ENCODE data around the gene MAP3K6.

Gene MAP3K6

DNA sequence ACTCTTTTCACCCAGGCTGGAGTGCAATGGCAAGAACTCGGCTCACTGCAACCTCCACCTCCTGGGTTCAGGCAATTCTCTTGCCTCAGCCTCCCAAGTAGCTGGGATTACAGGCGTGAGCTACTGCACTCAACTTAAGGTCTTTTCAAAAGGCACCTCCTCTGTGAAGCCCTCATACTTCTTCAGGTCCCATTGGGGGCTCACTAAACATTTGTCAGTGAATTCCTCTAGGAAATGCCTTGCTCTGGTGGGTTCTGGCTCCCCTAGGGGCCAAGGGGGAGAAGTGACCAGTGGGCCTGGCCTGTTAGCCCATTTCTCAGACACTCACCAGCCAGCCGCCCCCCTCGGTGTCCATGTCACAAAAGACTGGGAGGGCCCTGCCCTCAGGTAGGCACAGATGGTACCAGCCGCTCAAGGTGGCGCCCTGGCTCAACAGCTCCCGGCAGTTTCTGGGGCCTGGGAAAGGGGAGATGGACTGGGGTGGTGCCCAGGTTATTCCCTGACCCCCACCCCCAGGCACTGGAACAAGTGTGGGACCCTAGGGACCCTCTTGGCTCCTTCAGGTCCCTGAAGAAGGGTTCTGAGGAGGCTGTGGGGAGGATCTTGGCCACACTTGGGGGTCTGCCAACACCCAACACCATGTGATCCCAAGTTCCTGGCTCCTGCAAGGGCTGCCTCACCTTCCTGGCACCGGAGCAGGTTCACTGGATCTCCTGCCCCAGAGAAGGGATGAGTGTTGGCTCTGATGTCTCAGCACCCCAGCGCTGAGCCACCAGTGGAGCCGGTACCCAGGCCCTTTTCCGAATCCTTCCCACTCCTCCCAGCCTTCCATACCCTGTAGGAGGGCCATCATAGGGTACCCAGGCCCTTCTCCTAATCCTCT lies 6.3 kb upstream of the MAP3K6 start:
- DNase-seq: no peak

DNA sequence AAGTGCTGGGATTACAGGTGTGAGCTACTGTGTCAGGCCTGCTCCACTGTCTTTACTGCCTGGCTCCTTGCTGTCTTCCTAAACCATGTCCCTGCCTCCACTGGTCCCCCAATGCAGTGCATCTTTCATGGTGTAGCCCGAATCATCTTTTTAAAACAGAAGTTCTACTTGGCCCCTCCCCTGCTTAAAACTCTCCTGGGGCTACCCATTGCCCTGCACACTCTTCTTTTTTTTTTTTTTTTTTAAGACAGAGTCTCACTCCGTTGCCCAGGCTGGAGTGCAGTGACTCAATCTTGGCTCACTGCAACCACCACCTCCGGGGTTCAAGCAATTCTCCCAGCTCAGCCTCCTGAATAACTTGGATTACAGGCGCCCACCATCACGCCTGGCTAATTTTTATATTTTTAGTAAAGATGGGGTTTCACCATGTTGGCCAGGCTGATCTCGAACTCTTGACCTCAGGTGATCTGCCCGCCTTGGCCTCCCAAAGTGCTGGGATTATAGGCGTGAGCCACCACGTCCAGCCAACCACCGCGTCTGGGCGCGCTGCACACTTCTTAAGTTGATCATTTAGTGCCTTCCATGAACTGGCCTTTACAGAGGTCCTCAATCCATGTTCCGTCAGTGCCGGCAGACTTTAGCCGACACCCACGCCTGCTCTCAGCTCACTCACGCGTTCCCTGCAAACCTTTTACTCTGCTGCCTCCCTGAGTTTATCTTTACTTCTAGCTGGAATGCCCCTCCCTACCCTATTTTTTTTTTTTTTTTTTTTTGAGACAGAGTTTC lies 5.5 kb upstream of the MAP3K6 start:
- DNase-seq: no peak

DNA sequence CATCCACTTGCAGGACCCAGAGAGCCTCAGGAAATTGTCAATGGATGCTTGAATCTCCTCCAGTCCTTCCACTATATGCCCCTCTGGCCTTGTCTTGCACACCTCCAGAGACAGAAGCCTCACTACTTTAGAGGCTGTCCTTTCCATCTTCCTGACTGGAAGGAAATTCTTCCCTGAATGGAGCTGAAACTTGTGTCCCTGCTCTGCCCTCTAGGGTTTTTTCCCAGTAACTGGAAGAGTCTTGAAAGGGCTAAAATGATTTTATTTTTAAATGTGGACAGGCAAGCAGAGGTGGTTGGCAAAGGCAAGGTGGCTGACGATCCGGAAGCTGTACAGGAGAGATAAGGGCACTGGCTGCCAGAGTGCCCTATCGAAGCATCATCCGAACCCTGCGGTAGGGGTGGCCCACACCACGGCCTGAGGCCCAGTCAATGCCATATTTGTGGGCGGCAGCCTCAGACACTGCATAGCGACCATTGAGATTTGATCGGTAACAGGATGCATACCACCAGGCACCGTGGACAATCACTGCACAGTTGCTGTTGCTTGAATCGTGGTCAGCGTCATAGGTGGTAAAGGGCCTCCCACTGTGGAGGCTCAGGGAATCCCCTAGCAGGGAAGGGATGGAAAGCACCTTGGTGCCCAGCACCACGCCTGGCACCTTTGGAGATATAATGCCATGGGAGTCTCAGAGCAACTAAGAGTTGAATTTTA lies 2.3 kb upstream of the MAP3K6 start:
- DNase-seq: no peak

DNA sequence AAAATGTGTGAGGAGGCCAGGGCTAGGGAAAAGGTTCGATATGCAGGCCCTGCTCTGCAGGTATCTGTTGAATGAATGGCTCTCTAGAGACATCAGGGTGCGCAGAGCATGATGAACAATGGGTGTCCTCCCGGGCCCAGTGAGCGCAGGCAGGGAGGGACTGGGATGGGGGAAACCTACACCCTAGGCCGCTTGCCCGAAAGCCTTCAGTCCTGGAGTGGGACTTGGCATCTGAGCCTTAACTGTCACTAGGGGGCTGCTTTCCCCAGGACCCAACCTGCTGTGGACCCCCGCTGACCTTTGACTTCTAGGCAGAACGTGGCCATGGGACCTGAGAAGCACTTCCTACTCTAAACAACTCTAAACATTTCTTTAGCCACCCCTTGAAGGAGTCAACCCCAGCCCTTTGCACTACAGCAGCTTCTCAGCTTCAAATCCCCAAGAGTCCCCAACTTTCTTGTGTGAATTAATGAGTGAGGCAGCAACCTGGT lies 444 bp upstream of the MAP3K6 start:
- DNase-seq: no peak

DNA sequence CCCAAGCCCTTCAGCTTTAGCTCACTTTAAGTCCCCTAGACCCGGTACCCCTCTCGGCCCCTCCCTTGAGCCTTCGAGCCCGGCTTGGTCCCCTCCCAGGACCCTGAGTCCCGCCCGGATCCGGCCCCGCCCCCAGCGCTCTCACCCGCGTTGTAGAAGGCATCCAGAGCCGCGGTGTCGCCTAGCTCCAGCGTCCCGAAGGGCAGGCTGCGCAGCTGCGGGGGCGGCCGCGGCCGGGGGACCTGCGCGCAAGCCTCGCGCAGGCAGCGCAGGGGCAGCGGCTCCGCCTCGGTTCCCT lies 699 bp downstream of the MAP3K6 start:
- peak; percentile 84 for DNase-seq

DNA sequence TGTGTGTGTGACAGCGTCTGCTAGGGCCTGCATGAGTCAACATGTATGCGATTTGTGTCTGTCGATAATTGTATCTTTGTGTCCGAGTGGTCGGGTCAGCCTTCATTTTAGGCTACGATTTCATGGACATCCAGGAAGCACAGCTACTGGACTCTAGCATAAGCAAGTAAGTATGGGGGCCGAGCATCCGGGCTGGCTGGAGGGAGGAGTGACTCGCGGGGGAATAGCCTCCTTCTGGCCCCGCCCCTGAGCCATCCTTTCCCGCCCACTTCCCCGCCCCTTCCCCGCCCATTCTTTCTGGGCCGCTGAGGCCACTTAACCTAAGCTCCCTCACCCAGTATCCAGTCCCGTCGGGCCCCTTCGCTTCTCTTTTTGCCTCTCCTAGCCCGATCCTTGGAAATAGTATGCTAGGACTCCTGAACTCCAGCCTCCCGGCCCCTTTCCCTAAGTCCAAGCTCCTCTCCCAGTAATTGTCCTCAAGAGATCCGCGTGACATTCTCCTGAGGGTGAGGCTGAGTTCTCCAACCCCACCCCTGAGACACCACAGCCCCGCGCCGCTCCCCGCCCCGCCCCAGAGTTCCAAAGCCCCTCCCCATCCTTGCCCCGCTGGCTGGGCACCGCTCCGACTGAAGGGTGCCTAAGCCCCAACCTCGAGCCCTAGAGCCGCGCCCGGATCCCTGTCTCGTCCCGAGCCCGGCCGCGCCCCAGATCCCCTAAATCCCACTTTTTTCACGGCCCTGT lies 1.2 kb downstream of the MAP3K6 start:
- peak; percentile 87 for DNase-seq

DNA sequence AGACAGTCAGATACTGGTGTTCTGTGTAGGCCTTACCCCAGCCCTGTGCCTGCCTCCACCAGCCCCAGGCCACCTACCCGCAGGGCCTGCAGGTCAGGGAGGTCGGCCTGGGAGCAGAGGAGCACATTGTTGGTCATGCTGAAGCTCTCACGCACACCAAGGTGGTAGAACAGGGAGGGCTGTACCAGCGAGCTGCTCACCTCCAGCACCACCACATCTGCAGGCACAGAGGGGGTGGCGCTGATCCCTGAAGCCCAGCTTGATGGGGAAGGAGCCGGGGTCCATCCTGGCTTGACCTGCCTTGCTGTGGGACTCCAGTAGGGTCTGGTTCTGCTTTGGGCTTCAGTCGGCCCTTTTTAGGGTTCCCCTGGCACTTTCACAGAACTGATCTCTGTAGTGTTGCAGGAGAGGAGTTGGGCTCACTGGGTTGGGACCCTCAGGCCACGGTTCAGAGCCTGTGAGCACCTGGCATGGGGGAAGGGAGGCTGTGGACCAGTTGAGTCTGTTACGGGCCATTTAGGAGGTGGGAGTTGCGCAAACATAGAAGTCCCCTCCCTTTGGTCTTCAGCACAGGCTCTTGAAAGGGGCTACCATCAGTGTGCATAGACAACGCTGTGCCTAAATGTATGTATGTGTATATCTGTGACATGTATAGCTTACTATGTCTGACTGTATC lies 1.9 kb downstream of the MAP3K6 start:
- no peak for DNase-seq

DNA sequence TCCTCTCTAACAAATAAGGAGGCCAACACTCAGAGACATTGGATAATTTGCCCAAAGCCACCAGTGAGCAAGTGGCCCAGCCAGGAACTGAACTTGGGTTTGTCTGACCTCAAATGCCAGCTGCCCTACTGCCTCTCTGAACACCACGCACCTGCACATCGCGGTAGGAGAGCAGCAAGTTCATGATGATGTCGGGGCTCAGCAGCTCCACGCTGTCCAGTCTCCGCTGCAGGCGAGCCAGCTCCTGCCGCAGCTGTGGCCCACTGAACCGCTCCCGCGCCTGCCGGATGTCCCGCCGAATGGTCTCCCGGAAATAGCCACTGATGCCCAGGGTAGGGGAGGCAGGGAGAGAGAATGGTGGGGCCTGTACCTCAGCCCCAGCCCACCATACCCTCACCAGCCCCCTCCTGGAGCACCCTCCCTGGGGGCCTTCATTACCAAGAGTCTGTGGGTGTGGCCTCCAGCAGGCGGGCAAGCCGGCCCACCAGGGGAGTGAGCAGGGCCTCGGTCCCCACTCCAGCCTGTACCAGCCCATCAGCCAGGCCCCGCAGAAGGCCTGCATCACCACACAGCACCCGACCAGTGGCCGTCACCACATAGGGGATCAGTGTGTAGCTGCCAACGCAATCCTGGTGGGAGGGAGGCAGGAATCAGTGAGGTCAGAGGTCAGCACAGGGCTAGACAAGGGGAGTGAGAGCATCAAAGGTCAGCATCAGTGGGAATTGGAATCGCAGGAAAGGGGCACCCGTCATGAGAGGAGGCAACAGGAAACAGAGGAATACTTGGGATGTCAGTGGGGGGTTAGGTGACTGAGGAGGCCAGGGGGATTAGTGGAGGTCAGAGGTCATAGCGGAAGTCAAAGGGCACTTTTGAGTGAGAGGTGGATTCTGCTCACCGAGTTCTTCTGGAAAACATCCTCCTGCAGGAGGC lies 2.7 kb downstream of the MAP3K6 start:
- DNase-seq: no peak

DNA sequence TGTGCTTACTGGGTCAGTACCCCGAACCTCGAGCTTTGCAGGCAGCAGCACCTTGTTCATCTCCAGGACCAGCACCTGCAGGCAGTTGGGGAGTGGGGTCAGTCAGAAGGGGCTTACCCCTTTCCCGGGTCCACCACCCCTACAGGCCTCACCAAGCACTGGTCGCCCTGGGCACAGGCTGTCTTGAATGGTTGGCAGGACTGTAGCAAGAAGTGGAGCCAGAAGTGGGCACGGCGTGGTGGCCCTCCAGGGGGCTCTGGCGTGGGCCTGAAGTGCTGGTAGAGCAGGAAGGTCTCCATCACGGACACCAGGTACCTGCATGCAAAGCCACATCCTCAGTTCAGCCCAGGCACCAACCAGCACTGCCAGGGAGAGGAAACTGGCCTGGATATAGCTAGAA lies 5.2 kb downstream of the MAP3K6 start:
- DNase-seq: no peak

DNA sequence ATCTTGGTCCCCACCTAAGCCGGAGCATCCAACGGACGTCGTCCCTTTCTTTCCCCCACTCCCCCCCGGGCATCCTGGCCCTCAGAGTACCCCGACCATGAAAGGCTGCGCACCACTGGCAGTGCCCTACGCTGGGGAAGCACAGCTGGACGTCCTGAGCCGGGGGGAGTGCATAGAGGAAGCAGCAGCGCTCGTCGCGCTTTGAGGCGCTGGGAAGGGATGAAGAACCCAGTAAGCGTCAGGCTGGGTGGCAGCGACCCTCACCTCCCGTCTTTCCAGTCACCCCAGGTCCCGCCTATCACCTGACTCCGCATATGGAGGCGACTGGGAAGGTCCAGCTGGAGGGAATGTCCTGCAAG lies 5.7 kb downstream of the MAP3K6 start:
- DNase-seq: no peak

DNA sequence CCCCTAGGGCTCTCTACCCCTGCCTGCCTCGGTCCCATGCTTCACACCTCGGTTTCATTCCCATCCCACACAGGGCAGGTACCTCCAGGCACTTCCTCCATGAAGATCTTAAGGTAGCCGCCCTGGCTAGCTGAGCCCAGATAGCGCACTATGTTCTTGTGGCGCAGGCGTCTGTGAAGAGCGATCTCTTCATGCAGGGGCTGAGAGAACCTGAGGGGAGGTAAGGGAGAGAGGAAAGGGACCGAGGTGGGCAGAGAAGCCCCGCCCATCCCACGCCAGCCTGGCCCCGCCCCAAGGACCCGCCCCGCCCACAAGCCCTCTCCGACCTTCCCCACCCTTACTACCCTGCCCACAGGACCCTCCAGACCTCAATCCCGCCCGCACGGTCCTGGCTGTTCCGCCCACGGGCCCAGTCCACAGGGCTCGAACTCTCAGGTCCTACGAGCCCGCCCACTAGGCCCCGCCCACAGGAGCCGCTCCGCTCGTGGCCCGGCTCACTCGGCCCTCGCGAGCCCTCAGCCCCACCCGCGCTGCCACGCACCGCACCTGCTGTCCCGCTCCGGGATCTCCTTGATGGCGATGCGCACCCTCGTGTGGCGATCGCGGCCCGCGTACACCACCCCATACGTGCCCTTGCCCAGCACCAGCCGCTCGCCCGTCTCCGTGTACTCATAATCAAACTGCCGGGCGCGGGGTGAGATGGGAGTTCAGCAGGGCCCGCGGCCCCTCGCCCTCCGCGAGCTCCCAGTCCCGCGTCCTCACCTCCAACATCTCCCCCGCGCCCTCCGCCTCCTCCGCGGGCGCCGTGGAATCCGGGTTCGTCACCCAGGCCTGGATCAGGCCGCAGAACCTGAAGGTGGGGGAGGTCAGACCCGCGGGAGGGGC lies 6.4 kb downstream of the MAP3K6 start:
- peak; percentile 20 for DNase-seq

DNA sequence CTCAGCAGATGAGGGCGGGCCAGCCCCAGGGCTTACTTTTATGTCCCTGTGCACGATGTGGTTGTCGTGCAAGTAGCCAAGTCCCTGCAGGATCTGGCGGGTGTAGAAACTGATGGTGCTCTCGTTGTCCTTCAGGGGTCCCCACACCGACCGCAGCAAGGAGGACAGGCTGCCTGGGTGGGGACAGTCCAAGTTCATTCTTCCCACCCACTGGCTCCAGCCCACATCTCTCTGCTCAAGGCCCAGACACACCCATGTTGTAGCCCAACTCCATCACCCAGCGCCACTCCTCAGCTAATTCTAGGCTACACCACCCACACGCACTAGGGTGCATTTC lies 7.0 kb downstream of the MAP3K6 start:
- DNase-seq: no peak

DNA sequence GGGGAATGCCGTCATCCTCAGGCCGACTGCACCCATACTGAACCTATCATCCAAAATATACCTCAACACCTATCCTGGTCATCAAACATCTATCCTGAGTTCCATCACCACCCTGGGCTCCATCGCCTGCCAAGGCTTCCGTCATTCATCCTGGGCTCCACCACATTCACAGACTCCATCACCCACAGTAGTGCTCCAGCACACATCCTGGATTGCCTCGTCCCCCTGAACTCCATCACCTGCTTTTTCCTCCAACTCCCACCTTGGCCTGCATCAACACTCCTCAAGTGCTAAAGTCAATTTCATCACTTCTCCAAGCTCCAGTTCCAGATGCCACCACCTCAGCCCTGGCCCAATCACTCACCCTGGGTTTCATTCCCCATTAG lies 7.8 kb downstream of the MAP3K6 start:
- DNase-seq: no peak

DNA sequence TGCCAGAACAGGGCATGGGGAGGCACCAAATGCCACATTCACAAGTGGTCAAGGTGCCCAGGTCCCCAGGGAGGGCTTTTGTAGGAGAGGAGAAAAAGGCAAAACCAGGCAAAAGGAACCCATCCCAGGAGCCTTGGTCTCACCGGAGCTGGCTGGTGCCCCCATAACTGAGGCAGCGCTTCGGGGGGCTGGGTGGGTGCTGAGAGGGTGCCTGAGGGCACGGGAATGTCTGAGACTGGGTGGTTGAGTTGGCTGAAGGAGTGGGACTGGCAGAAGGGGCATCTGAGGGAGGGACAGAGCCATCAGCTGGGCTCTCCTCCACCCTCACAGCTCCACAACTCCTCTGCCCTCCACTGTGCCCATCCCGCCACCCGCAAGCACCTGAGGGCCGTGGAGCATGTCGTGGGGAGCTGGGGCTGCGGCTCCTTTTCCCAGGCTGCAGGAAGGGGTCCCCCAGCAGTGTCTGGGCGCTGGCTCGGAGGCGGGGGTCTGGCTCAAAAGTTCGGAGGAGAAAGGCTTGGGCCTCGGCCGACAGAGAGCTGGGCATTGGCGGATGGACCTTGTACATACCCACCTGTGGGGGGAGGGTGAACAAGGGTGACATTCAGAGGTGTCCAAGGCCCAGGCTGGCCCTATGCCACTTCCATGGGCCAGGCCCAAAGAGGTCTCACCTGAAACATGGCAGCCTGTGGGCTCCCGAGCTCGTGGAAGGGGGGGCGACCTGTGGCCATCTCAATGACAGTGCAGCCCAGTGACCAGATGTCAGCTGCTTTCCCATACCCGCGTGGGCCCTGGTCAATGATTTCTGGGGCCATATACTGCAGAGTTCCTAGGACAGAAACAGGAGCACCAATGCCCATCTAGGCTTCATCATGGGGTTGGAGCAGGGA lies 8.5 kb downstream of the MAP3K6 start:
- no peak for DNase-seq

DNA sequence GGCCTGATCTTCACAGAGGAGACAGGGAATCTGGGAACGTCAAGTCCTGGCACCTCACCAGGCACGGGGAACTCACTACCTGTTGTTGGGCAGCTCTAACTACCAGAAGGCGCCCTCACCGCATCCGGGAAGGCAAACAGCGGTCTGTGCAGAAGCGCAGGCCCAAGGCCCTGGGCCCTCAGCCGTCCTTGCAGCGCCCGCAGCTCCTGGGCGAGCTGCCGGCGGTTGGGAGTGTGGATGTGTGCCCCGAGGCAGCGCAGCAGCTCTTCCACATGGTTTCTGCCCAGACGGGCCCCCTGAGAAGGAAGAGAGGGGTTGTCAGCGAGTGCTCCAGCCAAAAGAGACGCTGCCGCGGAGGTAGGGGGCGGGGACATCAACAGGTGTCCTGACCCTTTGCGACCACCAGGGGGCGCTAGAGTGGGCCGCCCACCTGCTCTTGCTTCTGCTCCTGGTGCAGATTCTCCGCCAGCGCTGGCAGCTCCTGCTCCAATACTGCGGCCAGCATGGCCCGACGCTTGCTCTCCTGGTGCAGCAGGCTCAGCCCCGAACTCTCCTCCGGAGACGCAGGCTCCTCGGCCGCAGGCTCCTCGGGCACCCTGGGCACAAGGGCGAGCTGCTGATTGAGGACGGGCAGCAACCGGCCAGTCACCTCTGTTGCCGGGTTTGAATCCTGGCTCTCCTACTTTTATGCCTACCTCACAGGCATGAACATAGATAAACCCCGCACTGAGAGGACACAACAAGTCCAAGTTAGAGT lies 9.3 kb downstream of the MAP3K6 start:
- DNase-seq: peak; percentile 86

DNA sequence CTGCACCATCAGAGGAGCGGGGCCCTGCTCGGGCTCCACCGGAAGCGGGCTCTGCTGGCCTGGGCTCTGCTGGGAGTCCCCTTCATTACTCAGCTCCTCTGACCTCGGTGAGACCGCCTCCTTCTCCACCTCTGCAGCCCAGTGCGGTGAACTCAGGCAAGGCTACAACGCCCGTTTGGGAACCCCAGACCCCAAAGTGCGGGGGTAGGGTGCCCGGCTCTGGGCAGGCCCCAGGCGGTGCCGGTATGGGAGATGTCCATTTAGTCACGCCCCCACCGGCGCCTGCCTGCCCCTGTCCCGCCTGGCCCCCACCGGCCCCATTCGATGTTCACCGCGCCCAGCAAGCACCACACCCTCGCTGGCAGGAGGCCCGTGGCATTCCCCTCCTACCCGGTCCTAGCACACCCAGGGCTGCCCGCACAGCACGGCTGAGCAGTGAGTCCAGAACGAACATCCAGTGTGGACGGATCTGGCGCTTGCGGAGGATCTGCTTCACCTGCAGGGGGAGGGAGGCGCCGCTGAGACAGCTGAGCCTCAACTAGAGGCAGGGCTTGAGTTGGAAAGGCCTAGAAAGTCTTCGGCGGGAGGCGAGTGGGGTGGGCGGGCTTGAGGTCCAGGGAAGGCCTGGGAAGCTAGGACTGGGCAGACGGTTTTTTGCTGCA lies 10.0 kb downstream of the MAP3K6 start:
- DNase-seq: peak; percentile 56

DNA sequence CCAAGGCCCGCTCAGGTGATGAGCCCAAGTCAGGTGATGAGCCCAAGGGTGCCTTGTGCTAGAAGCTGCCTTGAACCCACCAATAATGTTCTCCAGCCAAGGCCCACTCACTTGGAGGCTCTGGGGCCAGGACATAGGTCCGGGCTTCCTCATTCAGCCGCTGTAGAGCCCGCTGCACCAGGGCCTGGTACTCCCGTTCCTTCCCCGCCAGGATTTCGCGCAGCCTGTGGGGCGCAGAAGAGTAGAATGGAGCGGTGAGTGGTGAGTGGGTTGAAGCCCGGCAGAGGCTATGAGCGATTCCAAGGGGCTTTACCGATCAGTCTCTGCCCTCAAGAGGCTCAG lies 10.5 kb downstream of the MAP3K6 start:
- no peak for DNase-seq

DNA sequence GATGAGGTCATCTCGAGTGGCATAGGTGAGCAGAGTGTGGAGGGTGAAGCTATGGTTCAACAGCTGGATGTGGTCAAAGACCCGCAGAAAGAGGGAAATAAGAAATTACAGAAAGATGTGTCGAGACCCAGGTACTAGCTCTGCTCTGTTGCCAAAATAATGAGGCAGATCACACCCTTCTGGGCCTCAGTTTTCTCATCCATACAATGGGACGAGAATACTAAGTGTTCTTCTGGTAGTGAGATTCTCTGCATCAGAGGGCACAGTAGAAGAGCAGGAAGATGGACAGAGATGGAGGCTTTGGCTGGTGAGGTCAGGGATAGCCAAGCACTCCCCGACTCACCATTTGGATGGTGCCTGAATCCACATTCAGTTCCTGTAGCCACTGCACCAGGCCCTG lies 11.1 kb downstream of the MAP3K6 start:
- DNase-seq: no peak

Measured in activated CD4-positive, alpha-beta T cell treated with anti-CD3 and anti-CD28 coated beads, Interleukin-2, Interleukin-6, amounts not matched to agents 100 ng/mL and 50 ng/mL, durations not matched to agents 16 hours and 8 hours (primary cell).